GM12878 (cell line): ENCODE results near the gene CD84. TPM values are rescaled to one million over a fixed set of nuclear protein-coding genes. Genes with fewer than 3 reads are reported as not detected.

Source experiments
- ATAC-seq: fragments of 200-7000 bp; cut with Tn5 transposase; 3 replicates; pipeline ENCODE4 v1.9.1; 2020; ENCODE audit warnings: mild to moderate bottlenecking, moderate library complexity
- BruUV-seq: library from RNA; stranded (reverse); fragments of 400-500 nt; replicated peaks from 2 replicates; lab custom pipeline; 2021; lab: Mats Ljungman, UMichigan
- CTCF ChIA-PET: fragments of 300-600 bp; sonication (Branson Sonifier 250); formaldehyde crosslinking; extraction: SDS; loops from one replicate; lab custom pipeline; 2021; ENCODE audit warnings: inconsistent platforms; lab: Yijun Ruan, JAX
- POLR2A ChIA-PET: fragments of 350-600 bp; formaldehyde crosslinking; extraction: SDS; loops from one replicate; lab custom pipeline; 2021; ENCODE audit warnings: inconsistent platforms; lab: Charles Lee
- RAD21 ChIA-PET: fragments of 300-600 bp; sonication (Branson Sonifier 250); formaldehyde crosslinking; loops from one replicate; lab custom pipeline; 2023; ENCODE audit warnings: antibody characterized with exemption; ENCODE audit not compliant: unreplicated experiment; lab: Charles Lee
- SMC1A ChIA-PET: fragments of 300-600 bp; sonication (Branson Sonifier 250); formaldehyde crosslinking; loops from one replicate; lab custom pipeline; 2023; ENCODE audit not compliant: unreplicated experiment, uncharacterized antibody; lab: Charles Lee
- DNase-seq: peaks from one replicate; pipeline ENCODE4 v3.0.0-alpha.2; 2011; ENCODE audit warnings: low read depth, low spot score
- FAIRE-seq: peaks from 3 replicates; lab custom pipeline; 2011; peaks lifted over from hg19 to GRCh38; lab: Jason Lieb, UNC
- H2AFZ ChIP-seq: 2 replicates; pipeline ENCODE4 v1.6.0; 2011; ENCODE audit warnings: low read depth, low read length, control low read depth; ENCODE audit not compliant: control insufficient read depth
- H3K27ac ChIP-seq: 2 replicates; pipeline ENCODE4 v1.5.1; 2011; ENCODE audit warnings: control low read depth; ENCODE audit not compliant: control insufficient read depth, insufficient read depth
- H3K27me3 ChIP-seq, 2 experiments: replicated peaks in 1 of 2; 2 replicates each; pipeline versions ENCODE4 v1.6.0 to v1.6.1; 2011; ENCODE audit warnings: low read length in 1 of 2; ENCODE audit not compliant: control insufficient read depth in 2 of 2, insufficient read depth in 2 of 2
- H3K36me3 ChIP-seq, 2 experiments: 2 replicates each; pipeline ENCODE4 v1.5.1; 2011; ENCODE audit warnings: low read length in 1 of 2; ENCODE audit not compliant: control insufficient read depth in 2 of 2, insufficient read depth in 2 of 2
- H3K4me1 ChIP-seq: 2 replicates; pipeline ENCODE4 v1.6.1; 2011; ENCODE audit warnings: mild to moderate bottlenecking, low read length, moderate library complexity, mixed read lengths; ENCODE audit not compliant: control insufficient read depth, insufficient read depth
- H3K4me2 ChIP-seq: 2 replicates; pipeline ENCODE4 v1.6.0; 2011; ENCODE audit warnings: control low read depth; ENCODE audit not compliant: control insufficient read depth, insufficient read depth
- H3K4me3 ChIP-seq: fragments of 200-600 bp; sonication (generic); 2 replicates; pipeline ENCODE4 v1.5.1; 2016
- H3K79me2 ChIP-seq: 2 replicates; pipeline ENCODE4 v1.6.0; 2011; ENCODE audit warnings: low read length; ENCODE audit not compliant: control insufficient read depth, insufficient read depth
- H3K9ac ChIP-seq: 2 replicates; pipeline ENCODE4 v1.8.0; 2011; ENCODE audit warnings: low read length, control low read depth, mixed read lengths; ENCODE audit not compliant: control insufficient read depth, insufficient read depth
- H3K9me3 ChIP-seq: replicated peaks from 3 replicates; pipeline ENCODE4 v1.5.1; 2011; ENCODE audit warnings: mild to moderate bottlenecking, low read length; ENCODE audit not compliant: control insufficient read depth, insufficient read depth
- H4K20me1 ChIP-seq: 2 replicates; pipeline ENCODE4 v1.6.0; 2011; ENCODE audit not compliant: control insufficient read depth, insufficient read depth
- BCL3 ChIP-seq: IDR thresholded peaks from 2 replicates; pipeline ENCODE4 v1.6.1; 2011; ENCODE audit warnings: borderline replicate concordance, low read depth, mild to moderate bottlenecking, moderate library complexity, low read length; ENCODE audit not compliant: insufficient read depth, poor library complexity, severe bottlenecking
- CREB1 ChIP-seq: IDR thresholded peaks from 2 replicates; pipeline ENCODE4 v1.6.1; 2012; ENCODE audit warnings: low read depth, mild to moderate bottlenecking, inconsistent platforms
- EGR1 ChIP-seq, 2 experiments: IDR thresholded peaks; 1 replicate in 1 of 2; 2 replicates in 1 of 2; pipeline ENCODE4 v1.6.1; 2011 to 2012; ENCODE audit warnings: low read depth in 2 of 2, low read length in 2 of 2, borderline replicate concordance in 1 of 2, mild to moderate bottlenecking in 1 of 2, moderate library complexity in 1 of 2
- FOXM1 ChIP-seq: IDR thresholded peaks from 2 replicates; pipeline ENCODE4 v1.6.1; 2012; ENCODE audit warnings: low read depth, mild to moderate bottlenecking, inconsistent platforms, low read length, moderate library complexity
- IKZF2 ChIP-seq, 2 experiments: fragments of 450-650 bp; IDR thresholded peaks; 2 replicates each; pipeline ENCODE4 v1.6.1; 2017; ENCODE audit warnings: mild to moderate bottlenecking in 2 of 2, moderate library complexity in 2 of 2
- MEF2A ChIP-seq: IDR thresholded peaks from 2 replicates; pipeline ENCODE4 v1.6.1; 2011; ENCODE audit warnings: low read depth, mild to moderate bottlenecking, low read length, moderate library complexity; ENCODE audit not compliant: insufficient read depth
- PAX5 ChIP-seq: IDR thresholded peaks from 2 replicates; pipeline ENCODE4 v1.6.1; 2011; ENCODE audit warnings: low read depth, low read length, borderline replicate concordance
- POLR2AphosphoS5 ChIP-seq: IDR thresholded peaks from 2 replicates; pipeline ENCODE4 v1.6.1; 2011; ENCODE audit warnings: mild to moderate bottlenecking, low read length, inconsistent platforms
- SIX5 ChIP-seq: IDR thresholded peaks from 2 replicates; pipeline ENCODE4 v1.6.1; 2011; ENCODE audit warnings: mild to moderate bottlenecking, low read depth, low read length, moderate library complexity; ENCODE audit not compliant: severe bottlenecking
- STAT3 ChIP-seq: IDR thresholded peaks from 2 replicates; pipeline ENCODE4 v1.6.1; 2011; ENCODE audit warnings: low read depth, low read length, improper control_type of control experiment
- TCF3 ChIP-seq: IDR thresholded peaks from 2 replicates; pipeline ENCODE4 v1.6.1; 2012; ENCODE audit warnings: low read depth, mild to moderate bottlenecking, low read length, borderline replicate concordance; ENCODE audit not compliant: insufficient read depth
- ZNF274 ChIP-seq: IDR thresholded peaks from one replicate; pipeline ENCODE4 v1.8.0; 2011; ENCODE audit not compliant: insufficient read length, insufficient read depth
- ZSCAN29 ChIP-seq: fragments of 450-650 bp; IDR thresholded peaks from 2 replicates; pipeline ENCODE4 v1.6.1; 2017; ENCODE audit warnings: mild to moderate bottlenecking, moderate library complexity
- WGBS: methylation state at CpG from one replicate; pipeline ENCODE4 v1.1.6; 2016; ENCODE audit warnings: low lambda C conversion rate; ENCODE audit not compliant: insufficient replicate concordance, insufficient coverage; ENCODE audit errors: missing lambda C conversion rate; 5-methylcytosine and 5-hydroxymethylcytosine counted together
- in situ Hi-C: fragments of 300-500 bp; cut with MboI; formaldehyde crosslinking; loops from 9 replicates; pipeline ENCODE4 v1.14.3; 2018; ENCODE audit warnings: mixed read lengths
- intact Hi-C: fragments of 100-400 bp; cut with micrococcal nuclease; formaldehyde crosslinking; loops from one replicate; pipeline ENCODE4 v1.14.2; 2022; ENCODE audit not compliant: unreplicated experiment
- polyA plus RNA-seq, 11 experiments: library from polyadenylated mRNA; depleted of rRNA in 4 of 11; unstranded in 6 of 11; stranded (reverse) in 5 of 11; fragments of >200 nt; fragmentation: Nextera tagmentation in 4 of 11; fragmentation: Illumina TruSeq in 1 of 11; extraction: Ambion mirVana in 4 of 11; extraction: Trizol in 1 of 11; gene quantifications; 1 replicate in 1 of 11; 2 replicates in 10 of 11; pipeline versions ENCODE4 v1.2.1 to v1.2.3, GENCODE V29; 2011 to 2016; ENCODE audit warnings: inconsistent platforms in 2 of 11, missing spikeins in 2 of 11, low read depth in 1 of 11
- total RNA-seq, 4 experiments: library from RNA; depleted of rRNA in 3 of 4; stranded (reverse); fragments of >200 nt in 3 of 4; fragmentation: Illumina TruSeq in 1 of 4; extraction: Trizol in 1 of 4; gene quantifications; 2 replicates each; pipeline versions ENCODE4 v1.2.1 to v1.2.3, GENCODE V29; 2013 to 2021

The CD84 gene
- total and polyA plus RNA-seq, 10 of the 15 experiments (the other 5 are each of a cell fraction or from before 2014, with no cell fraction given): 3.4 to 20.3 (median 11.7) TPM

GRCh38 chr1:160627677-160628289 lies 48.5 kb upstream of the CD84 start (continued):
- peak; percentile 17; the same call in 1 of the 2 replicates for TF ChIP-seq PAX5
- peak in 1 of 2 experiments; percentile 50; a peak in 2 of 4 replicates for TF ChIP-seq IKZF2 (IDR thresholded peaks at IDR 0.05)
- peak; percentile 15; the same call in 1 of the 2 replicates for TF ChIP-seq CREB1
- TF ChIP-seq POLR2AphosphoS5: peak; percentile 63; the same call in 1 of the 2 replicates
- 0 out of 2 replicates have a peak, but pooled peaks have one; percentile 25 for TF ChIP-seq TCF3
- TF ChIP-seq BCL3: peak; percentile 8
- TF ChIP-seq, all 136 proteins: peak for 22; not testable (repeated sequence) for 114

GRCh38 chr1:160626509-160627342 lies 47.4 kb upstream of the CD84 start:
- Histone ChIP-seq H2AFZ (no peak overlapping the region), H3K27ac (peak overlapping the region; percentile 92), H3K79me2 (peaks cover 68% of the 10 kb centered on the region), H3K4me2 (peak overlapping the region; percentile 66), H3K27me3 (no peaks in the 10 kb centered on the region), H3K9me3 (no peaks in the 10 kb centered on the region), H3K4me1 (peaks cover 83% of the 10 kb centered on the region), H3K4me3 (peak overlapping the region; percentile 18; the same call in 1 of the 2 replicates), H4K20me1 (no peaks in the 10 kb centered on the region), H3K36me3 (peaks cover 12 to 17% of the 10 kb centered on the region in 2 experiments), H3K9ac (peak overlapping the region; percentile 3)
- ATAC-seq (peak; percentile 62), DNase-seq (no peak), FAIRE-seq (no peak)
- RAD21 ChIA-PET: interaction anchor here (0.6 to 15.7 kb wide), 18 partner anchors 11 to 196 kb away, joined by 3 to 194 read pairs (median 5); partner anchors contain the start of genes CD48, SLAMF1 and SLAMF6
- in situ Hi-C loops (no loop called here), intact Hi-C loops (loop anchor here (2.0 kb wide), 1 partner anchor 20 kb away; the partner anchor contains the start of gene SLAMF1)
- POLR2A ChIA-PET: interaction anchor here (0.5 to 5.9 kb wide), 20 partner anchors 9 to 595 kb away, joined by 3 to 42 read pairs (median 4); partner anchors contain the start of gene SLAMF1
- BruUV-seq: TSS peak; percentile 0
- WGBS: 0% methylated on average over 1 of the region's 1 CpG
- SMC1A ChIA-PET: interaction anchor here (0.8 to 17.6 kb wide), 18 partner anchors 8 to 325 kb away, joined by 3 to 259 read pairs (median 5); partner anchors contain the start of gene SLAMF1
- CTCF ChIA-PET: interaction anchor here (0.9 to 1.8 kb wide), 8 partner anchors 14 to 150 kb away, joined by 3 to 6 read pairs (median 4); partner anchors contain the start of gene SLAMF1
- TF ChIP-seq EGR1 (IDR thresholded peaks at IDR 0.05; ENCODE audit: borderline replicate concordance in 1 of 2, low read depth in 2 of 2, low read length in 2 of 2) (peak; percentile 20 to 34; a peak in 2 of 3 replicates), POLR2AphosphoS5 (peak; percentile 90), SIX5 (no peak), FOXM1 (peak; percentile 40), ZSCAN29 (peak; percentile 23; the same call in 1 of the 2 replicates), STAT3 (peak; percentile 88; the same call in 1 of the 2 replicates), ZNF274 (no peak), MEF2A (0 out of 2 replicates have a peak, but pooled peaks have one; percentile 4)
